Esophagus muscularis mucosa (tissue), 4 donors: ENCODE measurements around the gene AGAP3. TPM values are rescaled to one million over a fixed set of nuclear protein-coding genes. Genes with fewer than 3 reads are reported as not detected.

Experiments used
- DNase-seq: peaks from one replicate; pipeline ENCODE4 v3.0.0-alpha.2; 2017; ENCODE audit errors: extremely low spot score
- H3K27ac ChIP-seq, 4 donors: fragments of 200-600 bp; sonication (generic); replicated peaks in 1 of 4; 1 replicate in 3 of 4; 2 replicates in 1 of 4; pipeline ENCODE4 v1.5.1; 2016 to 2019; ENCODE audit warnings: mild to moderate bottlenecking in 1 of 4
- H3K27me3 ChIP-seq, 4 donors: fragments of 200-600 bp; sonication (generic); one replicate each; pipeline versions ENCODE4 v1.5.1 to v1.6.0; 2016 to 2019
- H3K36me3 ChIP-seq, 4 donors: fragments of 200-600 bp; sonication (generic); one replicate each; pipeline ENCODE4 v1.5.1; 2016 to 2019
- H3K4me1 ChIP-seq, 4 donors: fragments of 200-600 bp; sonication (generic); one replicate each; pipeline ENCODE4 v1.5.1; 2016 to 2019
- H3K4me3 ChIP-seq, 4 donors: fragments of 200-600 bp; sonication (generic); 1 replicate in 2 of 4; 2 replicates in 2 of 4; pipeline ENCODE4 v1.5.1; 2016 to 2019; ENCODE audit warnings: mild to moderate bottlenecking in 4 of 4, moderate library complexity in 1 of 4
- H3K9me3 ChIP-seq, 4 donors: fragments of 200-600 bp; sonication (generic); 1 replicate in 3 of 4; 2 replicates in 1 of 4; pipeline ENCODE4 v1.5.1; 2016 to 2019
- CTCF ChIP-seq, 3 experiments: fragments of 200-600 bp in 2 of 3; fragments of 450-650 bp in 1 of 3; sonication (generic) in 2 of 3; IDR thresholded peaks; one replicate each; pipeline ENCODE4 v1.5.1; 2017 to 2019; ENCODE audit warnings: antibody characterized with exemption in 3 of 3, mild to moderate bottlenecking in 2 of 3, moderate library complexity in 1 of 3
- EP300 ChIP-seq: sonication (generic); formaldehyde crosslinking; IDR thresholded peaks from one replicate; pipeline ENCODE4 v1.6.1; 2017; ENCODE audit warnings: antibody characterized with exemption
- POLR2A ChIP-seq: fragments of 450-650 bp; IDR thresholded peaks from one replicate; pipeline ENCODE4 v1.6.1; 2017; ENCODE audit warnings: antibody characterized with exemption, moderate library complexity, mild to moderate bottlenecking, low read depth
- POLR2AphosphoS5 ChIP-seq, 2 donors: sonication (generic); formaldehyde crosslinking; IDR thresholded peaks; one replicate each; pipeline ENCODE4 v1.6.1; 2017; ENCODE audit warnings: antibody characterized with exemption in 2 of 2
- WGBS: methylation state at CpG from one replicate; pipeline ENCODE4 v1.1.5; 2018; 5-methylcytosine and 5-hydroxymethylcytosine counted together
- intact Hi-C: fragments of 100-400 bp; cut with DNase I; formaldehyde crosslinking; loops from one replicate; pipeline ENCODE4 v1.15.1; 2023
- total RNA-seq, 4 donors: library from RNA; depleted of rRNA; stranded (reverse); fragments of >200 nt; gene quantifications; one replicate each; pipeline versions ENCODE4 v1.1.0 to v1.2.1, GENCODE V29; 2016

AGAP3 gene
- total RNA-seq, 4 donors from 2014 or later, result 33.8 to 71.2 (median 60.0) TPM

GRCh38 chr7:151131592-151132293, 45.5 kb downstream of the AGAP3 start:
- Histone ChIP-seq H3K4me1 (peaks cover 0 to 8% (median 1%) of the 10 kb centered on the region in 4 donors), H3K36me3 (peaks cover 53 to 100% (median 91%) of the 10 kb centered on the region in 4 donors), H3K27me3 (no peaks in the 10 kb centered on the region), H3K4me3 (no peak overlapping the region), H3K9me3 (no peaks in the 10 kb centered on the region), H3K27ac (no peak overlapping the region)
- no peak for DNase-seq
- 72% methylated on average over 14 of the region's 19 CpGs for WGBS
- intact Hi-C loops, result no loop called here
- TF ChIP-seq EP300 (no peak), CTCF (IDR thresholded peaks at IDR 0.05) (no peak), POLR2AphosphoS5 (IDR thresholded peaks at IDR 0.05) (no peak), POLR2A (no peak)

GRCh38 chr7:151132461-151133205, 46.4 kb downstream of the AGAP3 start:
- DNase-seq, result no peak
- Histone ChIP-seq H3K36me3 (peaks cover 53 to 100% (median 99%) of the 10 kb centered on the region in 4 donors), H3K9me3 (no peaks in the 10 kb centered on the region), H3K4me3 (no peak overlapping the region), H3K27me3 (no peaks in the 10 kb centered on the region), H3K4me1 (peaks cover 0 to 7% (median 3%) of the 10 kb centered on the region in 4 donors), H3K27ac (no peak overlapping the region)
- 96% methylated on average over 19 of the region's 21 CpGs for WGBS
- intact Hi-C loops, result no loop called here
- TF ChIP-seq POLR2AphosphoS5 (IDR thresholded peaks at IDR 0.05) (no peak), CTCF (IDR thresholded peaks at IDR 0.05) (no peak), POLR2A (no peak), EP300 (no peak)

- H3K27me3 ChIP-seq, result no peaks in the 10 kb centered on the region
- TF ChIP-seq POLR2AphosphoS5 (IDR thresholded peaks at IDR 0.05), result no peak
- no peak for TF ChIP-seq CTCF (IDR thresholded peaks at IDR 0.05)
- no peak for TF ChIP-seq POLR2A
- no peak for TF ChIP-seq EP300
- H3K36me3 ChIP-seq, result peaks cover 53 to 100% (median 99%) of the 10 kb centered on the region in 4 donors
- H3K4me1 ChIP-seq, result peaks cover 0 to 15% (median 3%) of the 10 kb centered on the region in 4 donors
- intact Hi-C loops, result no loop called here
- H3K9me3 ChIP-seq, result no peaks in the 10 kb centered on the region
- DNase-seq, result no peak
- no peak overlapping the region for H3K4me3 ChIP-seq
- WGBS, result 96% methylated on average over 10 of the region's 16 CpGs
- no peak overlapping the region for H3K27ac ChIP-seq
Observed at GRCh38 chr7:151133266-151133985, 47.2 kb downstream of the AGAP3 start.

GRCh38 chr7:151133986-151134742, 47.9 kb downstream of the AGAP3 start:
- peaks cover 46 to 100% (median 97%) of the 10 kb centered on the region in 4 donors for H3K36me3 ChIP-seq
- H3K4me1 ChIP-seq, result peaks cover 0 to 17% (median 3%) of the 10 kb centered on the region in 4 donors
- DNase-seq, result no peak
- WGBS, result 95% methylated on average over 15 of the region's 24 CpGs
- H3K4me3 ChIP-seq, result no peak overlapping the region
- no peak overlapping the region for H3K27ac ChIP-seq
- no peaks in the 10 kb centered on the region for H3K9me3 ChIP-seq
- no peak for TF ChIP-seq POLR2AphosphoS5 (IDR thresholded peaks at IDR 0.05)
- no peak for TF ChIP-seq CTCF (IDR thresholded peaks at IDR 0.05)
- no peak for TF ChIP-seq EP300
- TF ChIP-seq POLR2A, result no peak
- intact Hi-C loops, result no loop called here
- no peaks in the 10 kb centered on the region for H3K27me3 ChIP-seq
